SJSA1 (cell line): Measurements from ENCODE around the gene PITPNC1. TPM values are rescaled to one million over a fixed set of nuclear protein-coding genes. Genes with fewer than 3 reads are reported as not detected.
A peak's percentile ranks its signal among the peaks of the same experiment; 100 is the strongest.
"Not testable (repeated sequence)": the region's sequence is repeated elsewhere in the genome, so short reads cannot be mapped to it uniquely, and the experiment has no call there.

Experiments
- DNase-seq, 2 experiments: peaks; one replicate each; pipeline ENCODE4 v3.0.0-alpha.2; 2015 to 2020; ENCODE audit warnings: low spot score in 2 of 2, low read depth in 1 of 2
- H3K27ac ChIP-seq: fragments of 250-450 bp; sonication (Bioruptor Pico); 2 replicates; pipeline ENCODE4 v1.5.1; 2020; ENCODE audit warnings: mild to moderate bottlenecking, moderate library complexity
- H3K27me3 ChIP-seq: fragments of 250-450 bp; sonication (Bioruptor Pico); replicated peaks from 2 replicates; pipeline ENCODE4 v1.5.1; 2020; ENCODE audit warnings: mild to moderate bottlenecking, moderate library complexity
- H3K36me3 ChIP-seq: fragments of 250-450 bp; sonication (Bioruptor Pico); 2 replicates; pipeline ENCODE4 v1.5.1; 2020; ENCODE audit warnings: mild to moderate bottlenecking
- H3K4me1 ChIP-seq: fragments of 250-450 bp; sonication (Bioruptor Pico); replicated peaks from 2 replicates; pipeline ENCODE4 v1.6.1; 2021; ENCODE audit warnings: mild to moderate bottlenecking
- H3K4me3 ChIP-seq: fragments of 250-450 bp; sonication (Bioruptor Pico); 2 replicates; pipeline ENCODE4 v1.5.1; 2020; ENCODE audit warnings: mild to moderate bottlenecking
- H3K9me3 ChIP-seq: fragments of 250-450 bp; sonication (Bioruptor Pico); replicated peaks from 2 replicates; pipeline ENCODE4 v1.5.1; 2020; ENCODE audit warnings: mild to moderate bottlenecking
- total RNA-seq: library from RNA; depleted of rRNA; stranded (reverse); fragments of >200 nt; shearing (Covaris generic); gene quantifications from 2 replicates; pipeline ENCODE4 v1.2.3, GENCODE V29; 2014

The PITPNC1 gene
- total RNA-seq, 1 experiment from 2014 or later: 9.1 TPM

- H3K4me1 ChIP-seq: no peaks in the 10 kb centered on the region
- no peaks in the 10 kb centered on the region for H3K9me3 ChIP-seq
- no peak for DNase-seq
- no peaks in the 10 kb centered on the region for H3K36me3 ChIP-seq
- no peak overlapping the region for H3K4me3 ChIP-seq
- no peak overlapping the region for H3K27ac ChIP-seq
- no peaks in the 10 kb centered on the region for H3K27me3 ChIP-seq
Measured at GRCh38 chr17:67680445-67681224, 303.6 kb downstream of the PITPNC1 start.

- no peak for DNase-seq
- Histone ChIP-seq H3K4me3 (no peak overlapping the region), H3K27me3 (no peaks in the 10 kb centered on the region), H3K4me1 (no peaks in the 10 kb centered on the region), H3K27ac (no peak overlapping the region), H3K9me3 (no peaks in the 10 kb centered on the region), H3K36me3 (no peaks in the 10 kb centered on the region)
Measured at GRCh38 chr17:67682196-67682595, 305.1 kb downstream of the PITPNC1 start.

GRCh38 chr17:67685351-67685750 lies 308.3 kb downstream of the PITPNC1 start:
- no peaks in the 10 kb centered on the region for H3K4me1 ChIP-seq
- H3K9me3 ChIP-seq: no peaks in the 10 kb centered on the region
- no peak overlapping the region for H3K4me3 ChIP-seq
- H3K27me3 ChIP-seq: no peaks in the 10 kb centered on the region
- H3K27ac ChIP-seq: no peak overlapping the region
- no peak for DNase-seq
- H3K36me3 ChIP-seq: no peaks in the 10 kb centered on the region

GRCh38 chr17:67686241-67686640 lies 309.2 kb downstream of the PITPNC1 start:
- H3K4me1 ChIP-seq: no peaks in the 10 kb centered on the region
- no peak overlapping the region for H3K4me3 ChIP-seq
- H3K36me3 ChIP-seq: no peaks in the 10 kb centered on the region
- DNase-seq: no peak
- H3K27me3 ChIP-seq: no peaks in the 10 kb centered on the region
- no peaks in the 10 kb centered on the region for H3K9me3 ChIP-seq
- H3K27ac ChIP-seq: no peak overlapping the region

- no peaks in the 10 kb centered on the region for H3K27me3 ChIP-seq
- DNase-seq: no peak
- no peaks in the 10 kb centered on the region for H3K9me3 ChIP-seq
- no peaks in the 10 kb centered on the region for H3K36me3 ChIP-seq
- H3K4me3 ChIP-seq: no peak overlapping the region
- no peaks in the 10 kb centered on the region for H3K4me1 ChIP-seq
- no peak overlapping the region for H3K27ac ChIP-seq
Measured at GRCh38 chr17:67687511-67687910, 310.4 kb downstream of the PITPNC1 start.

- peak; percentile 41 to 56 for DNase-seq
- H3K36me3 ChIP-seq: no peaks in the 10 kb centered on the region
- H3K4me1 ChIP-seq: no peaks in the 10 kb centered on the region
- no peaks in the 10 kb centered on the region for H3K27me3 ChIP-seq
- no peak overlapping the region for H3K4me3 ChIP-seq
- H3K9me3 ChIP-seq: no peaks in the 10 kb centered on the region
- H3K27ac ChIP-seq: no peak overlapping the region
Measured at GRCh38 chr17:67689534-67690177, 312.6 kb downstream of the PITPNC1 start.

- DNase-seq: no peak
- H3K9me3 ChIP-seq: no peaks in the 10 kb centered on the region
- H3K4me3 ChIP-seq: no peak overlapping the region
- H3K4me1 ChIP-seq: no peaks in the 10 kb centered on the region
- H3K27me3 ChIP-seq: no peaks in the 10 kb centered on the region
- no peak overlapping the region for H3K27ac ChIP-seq
- no peaks in the 10 kb centered on the region for H3K36me3 ChIP-seq
Measured at GRCh38 chr17:67693811-67694210, 316.7 kb downstream of the PITPNC1 start.

GRCh38 chr17:67696347-67696746 lies 319.3 kb downstream of the PITPNC1 start:
- H3K27me3 ChIP-seq: 0 out of 2 replicates have a peak, but pooled peaks cover 8% of the 10 kb centered on the region
- no peak overlapping the region for H3K27ac ChIP-seq
- no peaks in the 10 kb centered on the region for H3K4me1 ChIP-seq
- no peak overlapping the region for H3K4me3 ChIP-seq
- H3K9me3 ChIP-seq: no peaks in the 10 kb centered on the region
- no peaks in the 10 kb centered on the region for H3K36me3 ChIP-seq
- no peak for DNase-seq

GRCh38 chr17:67696853-67697498 lies 319.9 kb downstream of the PITPNC1 start:
- H3K4me1 ChIP-seq: no peaks in the 10 kb centered on the region
- no peak for DNase-seq
- H3K4me3 ChIP-seq: no peak overlapping the region
- H3K27me3 ChIP-seq: 0 out of 2 replicates have a peak, but pooled peaks cover 8% of the 10 kb centered on the region
- H3K27ac ChIP-seq: no peak overlapping the region
- no peaks in the 10 kb centered on the region for H3K36me3 ChIP-seq
- H3K9me3 ChIP-seq: no peaks in the 10 kb centered on the region

GRCh38 chr17:67700037-67700724 lies 323.1 kb downstream of the PITPNC1 start:
- H3K36me3 ChIP-seq: no peaks in the 10 kb centered on the region
- no peak overlapping the region for H3K27ac ChIP-seq
- no peaks in the 10 kb centered on the region for H3K4me1 ChIP-seq
- 0 out of 2 replicates have a peak, but pooled peaks cover 8% of the 10 kb centered on the region for H3K27me3 ChIP-seq
- no peak overlapping the region for H3K4me3 ChIP-seq
- no peaks in the 10 kb centered on the region for H3K9me3 ChIP-seq
- DNase-seq: no peak

- no peak for DNase-seq
- H3K4me3 ChIP-seq: no peak overlapping the region
- H3K4me1 ChIP-seq: no peaks in the 10 kb centered on the region
- H3K36me3 ChIP-seq: no peaks in the 10 kb centered on the region
- H3K27ac ChIP-seq: no peak overlapping the region
- no peaks in the 10 kb centered on the region for H3K9me3 ChIP-seq
- 0 out of 2 replicates have a peak, but pooled peaks cover 8% of the 10 kb centered on the region for H3K27me3 ChIP-seq
Measured at GRCh38 chr17:67700725-67701119, 323.6 kb downstream of the PITPNC1 start.

- H3K27ac ChIP-seq, H3K9me3 ChIP-seq, H3K4me1 ChIP-seq, DNase-seq, H3K36me3 ChIP-seq, H3K27me3 ChIP-seq, H3K4me3 ChIP-seq: not testable (repeated sequence)
Measured at GRCh38 chr17:67702861-67703260, 325.8 kb downstream of the PITPNC1 start.

GRCh38 chr17:67707442-67707841 lies 330.4 kb downstream of the PITPNC1 start:
- H3K36me3 ChIP-seq: no peaks in the 10 kb centered on the region
- H3K4me3 ChIP-seq: no peak overlapping the region
- DNase-seq: peak in 1 of 2 experiments; percentile 1
- no peaks in the 10 kb centered on the region for H3K27me3 ChIP-seq
- H3K4me1 ChIP-seq: no peaks in the 10 kb centered on the region
- H3K27ac ChIP-seq: no peak overlapping the region
- H3K9me3 ChIP-seq: no peaks in the 10 kb centered on the region
